Measurements from ENCODE around the gene PGA3.
"Not testable (repeated sequence)": the region's sequence is repeated elsewhere in the genome, so short reads cannot be mapped to it uniquely, and the experiment has no call there.

PGA3 gene

DNA sequence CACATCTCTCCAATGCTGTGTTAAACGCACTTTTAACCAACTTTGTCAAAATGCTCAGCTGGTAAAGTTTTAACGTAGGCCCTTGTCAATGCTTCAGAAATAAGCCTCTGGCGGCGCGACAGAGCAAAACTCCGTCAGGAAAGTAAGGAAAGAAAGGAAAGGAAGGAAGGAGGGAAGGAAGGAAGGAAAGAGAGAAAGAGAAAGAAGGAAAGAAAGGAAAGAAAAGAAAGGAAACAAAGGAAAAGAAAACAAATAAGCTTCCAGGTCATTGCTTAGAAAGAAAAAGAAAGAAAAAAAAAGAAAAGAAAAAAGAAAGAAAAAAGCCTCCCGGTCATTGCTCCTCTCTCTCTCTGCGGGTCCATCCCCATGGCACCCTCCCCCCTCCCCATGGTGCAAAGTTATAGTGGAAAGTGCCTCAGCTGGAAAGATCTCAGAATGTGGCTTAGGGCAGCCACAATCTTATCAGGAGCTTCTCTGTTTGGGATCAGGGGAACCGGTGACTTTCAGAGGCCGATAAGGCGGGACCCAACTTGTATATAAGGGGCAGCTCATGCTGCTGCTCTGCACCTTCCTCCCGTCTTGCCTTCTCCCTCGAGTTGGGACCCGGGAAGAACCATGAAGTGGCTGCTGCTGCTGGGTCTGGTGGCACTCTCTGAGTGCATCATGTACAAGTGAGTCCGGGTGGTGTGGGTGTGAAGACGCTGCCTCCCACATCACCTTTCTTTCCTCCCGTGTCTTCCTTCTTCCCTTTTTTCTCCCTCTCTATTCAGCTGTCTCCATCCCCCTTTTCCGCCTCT lies at the start of gene PGA3:
Gene PGA3 (plus strand): TSS at position 566 of the 797 bp plus-strand sequence. CDS start 50 bp downstream, at position 616.
- DNase-seq (ENCODE audit: low read depth) = not testable (repeated sequence)

DNA sequence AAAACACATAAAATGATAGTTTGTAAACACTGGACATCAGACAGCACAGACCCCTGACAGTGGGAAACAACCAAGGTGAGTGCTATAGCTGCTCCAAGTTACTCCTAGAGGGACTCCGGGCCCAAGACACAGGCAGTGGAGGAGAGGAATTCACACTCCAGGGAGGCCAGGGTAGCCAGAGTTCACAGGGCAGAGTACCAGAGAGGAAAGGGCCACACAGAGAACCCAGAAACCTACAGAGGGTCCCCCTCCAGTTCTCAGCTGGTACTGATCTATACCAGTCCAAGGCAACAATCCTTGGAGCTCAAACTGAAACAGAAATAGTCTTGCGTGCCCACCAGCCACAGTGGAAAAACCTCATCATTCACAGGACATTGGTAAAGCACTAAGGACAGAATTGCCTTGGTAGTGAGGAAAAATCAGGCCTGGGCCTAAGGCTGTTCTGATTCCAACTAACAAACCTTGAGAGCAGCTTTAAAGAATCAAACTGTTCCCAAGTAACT lies 49.7 kb upstream of the PGA3 start:
- DNase-seq (ENCODE audit: low read depth) = peak; percentile 60

DNA sequence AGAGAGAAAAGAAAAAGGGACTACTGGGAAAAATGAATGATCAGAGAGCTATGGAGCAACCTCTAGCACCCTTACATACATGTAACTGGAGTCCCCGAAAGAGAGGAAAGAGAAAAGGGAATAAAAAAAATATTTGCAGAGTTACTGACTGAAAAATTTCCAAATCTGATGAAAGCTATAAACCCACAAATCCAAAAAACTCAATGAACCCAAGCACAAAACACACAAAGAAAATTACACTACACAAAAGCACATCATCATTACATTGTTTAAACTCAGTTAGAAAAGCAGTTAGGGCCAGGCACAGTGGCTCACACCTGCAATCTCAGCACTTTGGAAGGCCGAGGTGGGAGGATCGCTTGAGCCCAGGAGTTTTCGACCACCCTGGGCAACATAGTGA lies 48.8 kb upstream of the PGA3 start:
- no peak for DNase-seq (ENCODE audit: low read depth)

DNA sequence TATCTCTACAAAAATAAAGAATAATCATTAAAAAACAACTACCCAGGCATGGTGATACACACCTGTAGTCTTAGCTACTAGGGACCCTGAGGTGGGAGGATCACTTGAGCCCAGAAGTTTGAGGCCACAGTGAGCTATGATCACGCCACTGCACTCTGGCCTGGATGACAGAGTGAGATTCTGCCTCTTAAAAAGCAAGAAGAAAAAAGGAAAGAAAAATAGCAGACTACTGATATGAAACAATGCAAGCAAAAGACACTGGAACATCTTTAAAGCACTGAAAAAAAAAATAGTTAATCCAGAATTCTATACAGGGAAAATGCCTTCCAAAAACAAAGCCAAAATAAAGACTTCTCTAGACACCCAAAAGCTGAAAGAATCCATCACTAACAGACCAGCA lies 48.0 kb upstream of the PGA3 start:
- DNase-seq (ENCODE audit: low read depth) = no peak

DNA sequence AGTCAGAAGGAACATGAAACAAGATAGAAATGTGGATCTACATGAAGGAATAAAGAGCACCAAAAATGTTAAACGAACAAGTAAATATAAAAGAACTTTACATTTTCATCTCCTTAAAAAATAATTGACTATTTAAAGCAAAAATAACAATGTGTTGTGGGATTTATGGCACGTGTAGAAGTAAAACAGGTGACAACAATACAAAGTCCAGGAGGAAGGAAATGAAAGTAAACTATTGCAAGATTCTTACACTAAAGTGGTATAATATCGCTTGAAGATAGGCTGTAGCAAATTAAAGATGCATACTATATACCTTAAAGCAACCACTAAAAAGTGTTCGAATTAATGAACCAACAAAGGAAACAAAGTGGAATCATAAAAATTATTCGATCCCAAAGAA lies 47.6 kb upstream of the PGA3 start:
- no peak for DNase-seq (ENCODE audit: low read depth)

DNA sequence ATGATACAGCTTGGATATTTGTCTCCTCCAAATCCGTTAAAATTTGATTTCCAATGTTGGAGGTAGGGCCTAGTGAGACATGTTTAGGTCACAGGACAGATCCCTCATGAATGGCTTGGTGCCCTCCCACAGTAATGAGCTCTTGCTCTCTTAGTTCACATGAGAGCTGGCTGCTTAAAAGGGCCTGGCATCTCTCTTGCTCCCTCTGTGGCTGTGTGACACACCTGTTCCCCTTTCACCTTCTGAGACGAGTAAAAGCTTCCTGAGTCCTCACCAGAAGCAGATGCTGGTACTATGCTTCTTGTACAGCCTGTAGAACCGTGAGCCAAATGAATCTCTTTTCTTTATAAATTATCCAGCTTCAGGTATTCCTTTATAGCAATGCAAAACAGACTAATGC lies 45.6 kb upstream of the PGA3 start:
- DNase-seq (ENCODE audit: low read depth) = no peak

DNA sequence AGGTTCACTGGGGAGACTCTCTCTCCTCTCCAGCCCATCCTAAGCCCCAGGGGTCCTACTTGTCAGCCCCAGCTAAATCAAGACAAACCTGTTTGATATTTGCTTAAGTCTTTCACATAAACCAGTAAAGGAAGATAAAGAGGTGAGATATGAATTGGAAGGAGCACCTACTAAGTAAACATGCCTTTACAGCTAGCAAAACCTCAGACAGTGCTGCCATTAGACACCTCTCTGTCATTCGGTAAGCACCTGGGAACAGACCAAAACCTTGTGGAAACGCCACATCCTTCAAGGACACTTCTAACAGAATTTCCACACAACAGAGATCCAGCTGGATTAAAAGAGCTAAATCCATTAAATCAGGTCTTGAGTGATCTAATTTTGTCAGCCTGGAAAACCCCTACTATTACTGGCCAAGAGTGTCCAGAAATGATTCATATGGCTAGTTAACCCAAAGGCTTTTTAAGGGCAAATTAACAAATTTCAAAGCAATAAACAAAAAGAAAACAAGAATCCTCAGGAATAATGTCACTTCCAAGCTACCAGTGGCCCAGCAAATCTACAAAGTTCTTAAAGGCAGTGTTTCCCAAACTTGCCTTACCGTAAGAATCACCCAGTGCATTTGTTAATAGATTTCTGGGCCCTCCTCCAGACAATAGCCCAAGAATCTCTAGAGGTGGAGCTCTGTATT lies 44.5 kb upstream of the PGA3 start:
- peak; percentile 88 for DNase-seq (ENCODE audit: low read depth)

DNA sequence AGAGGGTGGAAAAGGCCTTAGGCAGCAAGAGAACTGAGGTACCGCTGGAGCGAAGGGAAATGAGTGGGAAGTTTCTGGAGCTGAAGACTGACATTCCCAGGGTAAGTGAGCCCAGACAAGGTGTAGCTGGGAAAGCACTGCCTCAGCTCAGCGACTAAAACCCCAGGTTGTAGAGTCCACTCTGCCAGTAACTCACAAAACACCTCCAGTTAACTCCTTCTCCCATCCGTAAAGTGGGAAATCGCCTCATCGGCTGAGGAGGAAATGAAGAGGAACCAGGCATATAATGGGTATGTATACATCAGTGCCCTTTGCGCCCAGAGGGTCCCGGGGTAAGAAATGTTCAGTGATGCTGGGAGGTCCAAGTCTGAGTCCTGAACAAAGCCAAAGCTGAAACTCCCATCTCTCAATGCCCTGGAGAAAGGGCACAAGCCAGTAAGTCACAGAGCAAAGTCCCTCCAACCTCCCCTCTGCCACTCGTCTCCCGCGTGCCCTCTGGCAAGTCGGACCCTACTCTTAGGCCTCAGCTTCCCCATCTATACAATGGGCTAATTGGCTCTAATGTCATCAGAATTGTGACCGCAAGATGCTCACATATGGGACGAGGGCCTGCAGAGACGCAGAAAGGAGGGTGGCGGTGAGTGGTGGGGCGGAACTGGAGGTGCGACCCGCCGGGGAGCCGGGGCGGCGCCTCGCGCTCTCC lies 42.7 kb upstream of the PGA3 start:
- peak; percentile 17 for DNase-seq (ENCODE audit: low read depth)

DNA sequence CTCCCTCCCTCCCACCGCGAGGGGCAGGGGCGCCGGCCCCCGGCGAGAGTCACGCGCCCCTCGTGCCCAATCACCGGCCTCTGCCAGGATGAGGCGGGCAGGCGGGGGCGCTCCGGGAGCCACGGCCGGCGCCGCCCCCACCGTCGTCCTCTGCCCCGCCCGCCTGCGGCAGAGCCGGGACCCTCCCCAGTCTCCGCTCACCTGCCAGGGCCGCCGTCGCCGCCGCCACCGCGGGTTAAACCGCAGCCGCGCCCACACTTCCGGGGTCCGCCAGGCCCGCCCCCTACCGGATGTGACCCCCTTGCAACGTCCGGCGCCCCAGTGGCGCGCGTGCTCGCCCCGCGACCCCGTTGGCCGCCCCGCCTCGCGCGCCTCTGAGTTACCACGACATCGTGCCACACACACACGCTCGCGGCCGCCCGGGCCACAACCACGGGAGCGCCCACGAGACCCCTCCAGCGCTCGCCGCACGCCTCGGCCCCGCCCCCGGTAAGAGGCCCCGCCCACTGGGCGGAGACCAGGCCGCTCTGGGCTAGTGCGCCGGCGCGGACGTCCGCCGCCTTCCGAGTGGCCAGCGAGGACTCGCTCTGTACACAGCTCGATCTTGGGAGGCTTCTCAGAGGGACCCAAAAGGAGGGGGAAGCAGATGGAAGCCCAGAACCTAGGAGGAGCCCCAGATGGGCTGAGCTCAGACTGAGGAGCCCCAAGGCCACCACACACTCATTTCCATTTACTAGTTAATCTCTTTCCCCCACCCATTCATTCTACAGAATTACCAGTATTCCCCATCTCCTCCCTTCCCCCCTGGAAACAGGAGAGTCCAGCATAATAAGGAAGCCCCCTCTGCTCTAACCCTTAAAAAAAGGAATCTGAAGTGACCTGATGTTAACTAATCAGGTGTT lies 41.9 kb upstream of the PGA3 start, which contains the start of gene VPS37C:
Gene VPS37C (minus strand): TSS at position 237 of the 902 bp plus-strand sequence. CDS start 22,597 bp downstream, outside the sequence.
- DNase-seq (ENCODE audit: low read depth) = peak; percentile 85

DNA sequence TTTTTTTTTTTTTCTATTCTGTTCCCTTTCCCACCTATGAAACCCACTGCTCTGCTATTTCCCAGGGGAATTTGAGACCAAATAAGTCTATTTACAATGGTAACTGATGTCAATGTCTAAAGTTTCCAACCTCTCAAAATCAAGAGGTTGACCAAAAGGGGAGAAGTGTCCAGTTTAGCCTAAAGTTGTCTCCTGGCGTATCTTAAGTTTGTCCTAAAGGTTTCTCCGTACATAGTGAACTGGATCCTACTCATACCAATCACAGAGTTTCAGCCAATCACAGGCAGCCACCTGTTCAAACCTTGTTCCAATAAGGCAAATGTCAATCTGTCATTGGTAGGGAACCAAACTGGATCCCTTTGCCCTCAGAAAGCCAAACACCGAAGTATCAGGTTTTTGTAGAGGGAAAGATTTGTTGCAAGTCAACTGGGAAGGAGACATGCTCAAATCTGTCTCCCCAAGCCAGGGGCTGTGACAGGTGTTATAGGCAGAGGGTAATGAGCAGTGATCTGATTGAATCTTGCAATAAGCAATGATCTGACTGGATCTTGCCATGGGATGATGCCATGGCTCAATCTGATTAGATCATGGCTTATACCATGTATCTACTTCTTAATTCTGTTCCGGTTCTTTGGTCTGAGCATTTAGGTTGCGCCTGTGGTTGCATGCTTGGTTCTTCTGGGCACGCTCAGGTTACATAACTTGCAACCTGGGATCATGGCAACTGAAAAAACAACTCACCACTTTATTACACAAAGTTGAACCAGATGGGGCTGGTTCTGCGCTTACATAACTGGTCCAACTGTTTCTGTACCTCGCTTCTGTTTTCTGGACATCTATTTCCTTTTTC lies 41.0 kb upstream of the PGA3 start:
- peak; percentile 28 for DNase-seq (ENCODE audit: low read depth)

DNA sequence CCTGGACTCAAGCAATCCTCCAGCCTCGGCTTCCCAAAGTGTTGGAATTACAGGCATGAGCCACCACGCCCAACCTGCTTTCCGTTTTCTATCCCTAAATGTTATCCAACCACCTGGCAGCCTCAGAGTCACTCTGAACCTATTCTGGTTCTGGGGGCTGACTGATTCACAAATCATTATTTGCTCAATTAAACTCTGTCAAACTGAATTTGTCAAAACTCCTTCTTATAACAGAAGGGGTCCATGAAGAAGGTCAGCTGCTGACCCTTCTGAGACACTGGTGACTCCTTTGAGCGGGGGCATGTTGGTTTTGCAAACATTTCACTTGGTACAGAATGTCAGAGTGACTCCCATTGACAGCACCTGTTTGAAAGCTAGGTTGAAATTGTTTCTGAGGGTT lies 40.3 kb upstream of the PGA3 start:
- no peak for DNase-seq (ENCODE audit: low read depth)

DNA sequence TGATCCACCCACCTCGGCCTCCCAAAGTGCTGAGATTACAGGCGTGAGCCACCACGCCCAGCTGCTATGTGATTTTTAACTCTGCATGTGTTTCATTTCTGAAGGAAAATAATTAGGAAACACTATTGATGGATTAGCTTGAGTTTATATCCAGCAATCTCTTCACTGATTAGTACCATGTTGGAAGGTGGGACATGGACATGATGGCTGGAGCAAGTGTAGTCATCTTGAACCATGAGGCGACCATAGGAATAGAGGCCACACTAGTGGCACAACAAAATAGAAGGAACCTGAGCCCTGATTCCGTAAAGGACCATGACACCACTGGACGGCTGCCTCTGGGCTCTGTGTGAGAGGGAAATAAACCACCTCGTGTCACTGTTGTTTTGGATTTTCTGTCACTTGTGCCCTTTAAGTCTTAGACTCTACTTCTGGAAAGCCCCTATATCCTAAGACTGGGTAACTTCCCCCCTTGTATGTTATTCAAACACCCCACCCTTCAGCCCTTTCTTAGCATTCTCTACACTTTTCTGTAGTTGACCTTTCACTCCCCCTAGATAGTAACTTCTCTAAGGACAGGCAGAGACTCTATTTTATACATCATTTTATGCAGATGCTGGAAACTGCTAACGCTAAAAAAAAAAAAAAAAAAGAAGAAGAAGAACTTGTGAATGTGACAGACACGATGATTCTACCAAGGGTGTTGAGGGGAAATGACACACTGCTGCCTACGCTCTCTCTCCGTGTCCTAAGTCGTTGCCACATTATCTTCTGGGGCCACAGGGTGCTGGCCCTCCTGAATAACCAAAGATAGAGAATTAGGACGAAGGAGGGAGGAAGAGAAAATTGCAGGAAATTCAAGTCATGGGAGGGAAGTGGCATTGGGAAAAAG lies 39.4 kb upstream of the PGA3 start:
- DNase-seq (ENCODE audit: low read depth) = no peak

DNA sequence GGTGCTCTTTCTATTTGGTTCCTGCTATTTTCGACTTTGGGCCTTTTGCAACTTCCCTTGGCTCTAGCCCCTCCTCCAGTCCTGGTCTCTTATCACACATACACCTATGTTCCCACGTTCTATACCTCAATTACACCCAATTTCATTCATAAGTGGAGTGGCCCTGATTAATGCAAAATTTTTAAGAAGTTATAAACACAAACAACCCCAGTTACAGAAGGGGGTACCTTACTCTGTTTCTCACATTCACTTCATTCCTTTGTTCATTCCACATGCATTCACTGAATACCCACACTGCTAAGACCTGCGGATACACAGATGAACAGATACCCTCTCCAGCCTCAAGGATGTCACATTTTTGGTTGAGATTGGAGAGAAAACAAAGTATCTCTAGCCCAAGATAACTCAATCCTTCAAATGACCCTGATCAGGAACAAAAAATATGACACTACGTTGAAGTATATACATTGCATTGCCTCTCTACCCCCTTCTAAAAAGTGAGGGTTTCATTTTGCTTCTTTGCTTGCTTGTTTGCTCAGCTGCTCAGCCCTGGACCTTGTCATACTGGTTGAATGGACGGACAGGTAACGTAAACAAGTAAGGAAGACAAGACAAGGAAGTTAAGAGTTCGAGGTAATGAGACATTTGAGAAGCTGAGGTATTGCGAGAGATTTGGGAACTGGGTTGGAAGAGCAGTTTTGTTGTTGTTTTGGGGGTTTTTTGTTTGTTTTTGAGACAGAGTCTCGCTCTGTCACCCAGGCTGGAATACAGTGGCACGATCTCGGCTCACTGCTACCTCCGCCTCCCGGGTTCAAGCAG lies 38.5 kb upstream of the PGA3 start:
- DNase-seq (ENCODE audit: low read depth) = no peak

DNA sequence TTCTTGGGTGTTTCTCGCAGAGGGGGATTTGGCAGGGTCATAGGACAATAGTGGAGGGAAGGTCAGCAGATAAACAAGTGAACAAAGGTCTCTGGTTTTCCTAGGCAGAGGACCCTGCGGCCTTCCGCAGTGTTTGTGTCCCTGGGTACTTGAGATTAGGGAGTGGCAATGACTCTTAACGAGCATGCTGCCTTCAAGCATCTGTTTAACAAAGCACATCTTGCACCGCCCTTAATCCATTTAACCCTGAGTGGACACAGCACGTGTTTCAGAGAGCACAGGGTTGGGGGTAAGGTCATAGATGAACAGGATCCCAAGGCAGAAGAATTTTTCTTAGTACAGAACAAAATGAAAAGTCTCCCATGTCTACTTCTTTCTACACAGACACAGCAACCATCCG lies 37.5 kb upstream of the PGA3 start:
- not testable (repeated sequence) for DNase-seq (ENCODE audit: low read depth)

DNA sequence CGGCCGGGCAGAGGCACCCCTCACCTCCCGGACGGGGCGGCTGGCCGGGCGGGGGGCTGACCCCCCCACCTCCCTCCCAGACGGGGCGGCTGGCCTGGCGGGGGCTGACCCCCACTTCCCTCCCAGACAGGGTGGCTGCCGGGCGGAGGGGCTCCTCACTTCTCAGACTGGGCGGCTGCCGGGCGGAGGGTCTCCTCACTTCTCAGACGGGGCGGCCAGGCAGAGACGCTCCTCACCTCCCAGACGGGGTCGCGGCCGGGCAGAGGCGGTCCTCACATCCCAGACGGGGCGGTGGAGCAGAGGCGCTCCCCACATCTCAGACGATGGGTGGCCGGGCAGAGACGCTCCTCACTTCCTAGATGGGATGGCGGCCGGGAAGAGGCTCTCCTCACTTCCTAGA lies 37.0 kb upstream of the PGA3 start:
- not testable (repeated sequence) for DNase-seq (ENCODE audit: low read depth)

DNA sequence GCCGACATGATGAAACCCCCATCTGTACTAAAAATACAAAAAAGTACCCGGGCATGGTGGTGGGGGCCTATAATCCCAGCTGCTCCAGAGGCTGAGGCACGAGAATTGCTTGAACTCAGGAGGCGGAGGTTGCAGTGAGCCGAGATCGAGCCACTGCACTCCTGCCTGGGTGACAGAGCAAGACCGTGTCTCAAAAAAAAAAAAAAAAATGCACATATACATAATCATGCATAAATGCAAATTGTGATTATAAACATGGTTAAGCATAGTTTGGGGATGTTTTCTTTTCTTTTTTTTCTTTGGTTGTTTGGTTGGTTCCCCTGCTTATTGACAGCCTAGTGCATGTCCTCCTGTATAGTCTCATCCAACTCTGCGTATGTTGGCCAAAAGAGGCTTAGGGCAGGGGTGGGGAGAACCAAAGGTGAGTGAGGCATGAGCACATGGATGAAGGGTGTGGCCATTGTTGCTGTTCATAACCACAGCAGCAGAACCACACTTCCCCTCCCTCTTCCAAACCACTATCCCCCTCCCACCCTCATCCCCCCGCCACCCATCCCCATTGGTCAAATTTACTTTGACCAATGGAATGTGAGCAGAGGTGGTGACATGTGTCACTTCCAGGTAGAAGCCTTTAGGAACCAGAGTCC lies 35.1 kb upstream of the PGA3 start:
- no peak for DNase-seq (ENCODE audit: low read depth)

DNA sequence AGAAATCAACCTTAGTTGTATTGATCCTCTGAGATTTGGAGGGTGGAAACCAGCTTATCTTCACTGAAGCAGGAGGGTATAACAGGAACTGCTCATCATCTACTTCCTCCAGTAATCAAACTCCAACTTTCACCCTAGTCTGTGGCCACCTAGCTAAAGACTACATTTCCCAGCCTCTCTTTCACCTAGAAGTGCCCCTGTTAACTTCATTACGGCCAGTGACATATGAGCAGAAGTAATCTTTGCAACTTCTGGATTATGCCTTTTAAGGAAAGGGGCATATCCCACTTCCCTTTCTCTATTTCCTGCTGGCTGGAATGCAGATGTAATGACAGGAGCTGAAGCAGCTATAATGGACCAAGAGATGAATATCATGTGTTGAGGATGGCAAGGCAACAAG lies 34.5 kb upstream of the PGA3 start:
- no peak for DNase-seq (ENCODE audit: low read depth)

DNA sequence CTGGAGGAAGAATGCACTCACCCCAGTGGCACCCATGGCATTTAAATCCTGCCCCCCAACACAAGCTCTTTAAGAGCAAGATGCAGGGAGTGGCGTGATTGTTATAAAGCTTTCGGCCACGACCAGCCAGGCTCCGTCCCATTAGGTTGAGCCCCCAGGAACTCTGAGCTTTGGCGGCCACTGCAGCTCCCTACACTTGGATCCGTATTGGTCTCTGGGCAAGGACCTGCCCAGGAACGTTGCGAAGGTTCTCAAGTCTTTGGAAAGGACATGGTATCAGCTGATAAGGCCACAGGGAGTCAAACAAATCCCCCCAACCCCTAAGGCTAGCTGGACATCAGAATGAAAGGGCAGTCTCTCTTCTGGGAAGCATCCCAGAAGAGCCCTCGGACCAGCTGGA lies 32.7 kb upstream of the PGA3 start:
- no peak for DNase-seq (ENCODE audit: low read depth)
